ENCODE measurements around the gene HECW1.
"Not testable (repeated sequence)": the region's sequence is repeated elsewhere in the genome, so short reads cannot be mapped to it uniquely, and the experiment has no call there.

The HECW1 gene

GRCh38 chr7:43314379-43315158, 202.1 kb downstream of the HECW1 start:
- DNase-seq = no peak

- DNase-seq = no peak
Observed at GRCh38 chr7:43317075-43317474, 204.6 kb downstream of the HECW1 start.

GRCh38 chr7:43318188-43318770, 205.8 kb downstream of the HECW1 start:
- DNase-seq = no peak

- DNase-seq = no peak
Observed at GRCh38 chr7:43325595-43325994, 213.1 kb downstream of the HECW1 start.

- DNase-seq = no peak
Observed at GRCh38 chr7:43328336-43328735, 215.9 kb downstream of the HECW1 start.

- no peak for DNase-seq
Observed at GRCh38 chr7:43328785-43329380, 216.4 kb downstream of the HECW1 start.

GRCh38 chr7:43332193-43332796, 219.8 kb downstream of the HECW1 start:
- no peak for DNase-seq

GRCh38 chr7:43337191-43337590, 224.7 kb downstream of the HECW1 start:
- no peak for DNase-seq

GRCh38 chr7:43337811-43338210, 225.4 kb downstream of the HECW1 start:
- DNase-seq = no peak

- DNase-seq = no peak
Observed at GRCh38 chr7:43341132-43341531, 228.7 kb downstream of the HECW1 start.

GRCh38 chr7:43343417-43343816, 231.0 kb downstream of the HECW1 start:
- DNase-seq = not testable (repeated sequence)

GRCh38 chr7:43345696-43346095, 233.2 kb downstream of the HECW1 start:
- DNase-seq = not testable (repeated sequence)

GRCh38 chr7:43351683-43352082, 239.2 kb downstream of the HECW1 start:
- no peak for DNase-seq

- no peak for DNase-seq
Observed at GRCh38 chr7:43353902-43354301, 241.5 kb downstream of the HECW1 start.

GRCh38 chr7:43362652-43363034, 250.2 kb downstream of the HECW1 start:
- DNase-seq = no peak

- no peak for DNase-seq
Observed at GRCh38 chr7:43363035-43363791, 250.8 kb downstream of the HECW1 start.

- DNase-seq = no peak
Observed at GRCh38 chr7:43364391-43364790, 251.9 kb downstream of the HECW1 start.

- no peak for DNase-seq
Observed at GRCh38 chr7:43372676-43373355, 260.4 kb downstream of the HECW1 start.

- DNase-seq = no peak
Observed at GRCh38 chr7:43377196-43377960, 264.9 kb downstream of the HECW1 start.

- DNase-seq = no peak
Observed at GRCh38 chr7:43379210-43379609, 266.8 kb downstream of the HECW1 start.

- DNase-seq = no peak
Observed at GRCh38 chr7:43384616-43385308, 272.3 kb downstream of the HECW1 start.

All from amniotic stem cell (primary cell).